ENCODE data around the gene ABHD12B. TPM values are rescaled to one million over a fixed set of nuclear protein-coding genes. Genes with fewer than 3 reads are reported as not detected.
A peak's percentile ranks its signal among the peaks of the same experiment; 100 is the strongest.

ABHD12B gene
- total RNA-seq, 1 experiment from 2014 or later, result 51.0 TPM

DNA sequence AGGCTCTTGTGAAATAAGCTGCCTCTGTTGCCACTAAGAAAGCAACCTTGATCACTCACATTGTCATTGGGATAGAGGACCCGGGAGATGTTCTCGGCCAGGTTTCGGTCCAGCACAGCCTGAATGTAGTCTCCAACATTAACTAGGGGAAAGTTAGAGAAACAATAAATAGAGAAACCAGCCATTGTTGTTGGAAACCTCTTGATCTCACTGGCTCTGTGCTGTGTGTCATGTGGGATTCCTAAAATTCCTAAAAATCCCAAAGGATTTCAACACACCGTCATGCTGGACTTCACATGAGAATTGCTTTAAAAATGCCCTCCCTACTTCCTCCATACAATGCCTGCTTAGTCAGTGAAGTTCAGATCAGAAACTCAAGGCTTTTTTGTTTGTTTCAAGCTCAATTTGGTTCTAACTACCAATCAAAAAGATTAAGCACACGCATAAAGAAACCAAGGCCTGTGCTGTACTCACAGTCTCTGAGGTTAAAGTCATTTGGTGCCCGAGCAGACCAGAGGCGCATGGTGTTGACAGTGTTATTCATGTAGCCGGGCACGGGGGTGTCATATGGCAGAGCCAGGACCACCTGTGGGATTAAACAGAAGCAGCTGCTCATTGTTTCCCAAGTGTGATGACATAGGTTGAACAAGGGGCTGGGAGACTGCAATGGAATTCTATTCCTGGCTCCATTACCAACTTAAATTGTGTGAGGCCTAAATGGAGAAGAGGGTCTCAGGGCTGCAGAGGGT is 48.8 kb downstream of the ABHD12B start:
- DNase-seq, result no peak
- H3K36me3 Mint-ChIP-seq (ENCODE audit: insufficient read depth in 1 of 3, low read depth in 3 of 3), result peaks cover 7 to 43% (median 13%) of the 10 kb centered on the region in 3 experiments; a peak in 5 of 7 replicates
- no peak overlapping the region for H3K4me2 ChIP-seq (ENCODE audit: insufficient read depth, insufficient read length, low read length)

More for the DNA sequence above, 48.8 kb downstream of the ABHD12B start:
- H3K4me3 Mint-ChIP-seq, result no peak overlapping the region
- TF ChIP-seq, protein P1, sequence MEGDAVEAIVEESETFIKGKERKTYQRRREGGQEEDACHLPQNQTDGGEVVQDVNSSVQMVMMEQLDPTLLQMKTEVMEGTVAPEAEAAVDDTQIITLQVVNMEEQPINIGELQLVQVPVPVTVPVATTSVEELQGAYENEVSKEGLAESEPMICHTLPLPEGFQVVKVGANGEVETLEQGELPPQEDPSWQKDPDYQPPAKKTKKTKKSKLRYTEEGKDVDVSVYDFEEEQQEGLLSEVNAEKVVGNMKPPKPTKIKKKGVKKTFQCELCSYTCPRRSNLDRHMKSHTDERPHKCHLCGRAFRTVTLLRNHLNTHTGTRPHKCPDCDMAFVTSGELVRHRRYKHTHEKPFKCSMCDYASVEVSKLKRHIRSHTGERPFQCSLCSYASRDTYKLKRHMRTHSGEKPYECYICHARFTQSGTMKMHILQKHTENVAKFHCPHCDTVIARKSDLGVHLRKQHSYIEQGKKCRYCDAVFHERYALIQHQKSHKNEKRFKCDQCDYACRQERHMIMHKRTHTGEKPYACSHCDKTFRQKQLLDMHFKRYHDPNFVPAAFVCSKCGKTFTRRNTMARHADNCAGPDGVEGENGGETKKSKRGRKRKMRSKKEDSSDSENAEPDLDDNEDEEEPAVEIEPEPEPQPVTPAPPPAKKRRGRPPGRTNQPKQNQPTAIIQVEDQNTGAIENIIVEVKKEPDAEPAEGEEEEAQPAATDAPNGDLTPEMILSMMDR (conservative IDR thresholded peaks at IDR 0.05), result no peak
- no peak overlapping the region for H3K4ac ChIP-seq (ENCODE audit: low read depth, low read length)
- H2BK20ac ChIP-seq (ENCODE audit: low read depth, low read length, poor library complexity, severe bottlenecking), result no peak overlapping the region
- no peak overlapping the region for H2BK12ac ChIP-seq (ENCODE audit: insufficient read length, low read depth, low read length)
- H4K5ac ChIP-seq (ENCODE audit: insufficient read length, low read depth, low read length), result no peak overlapping the region
- WGBS (ENCODE audit: extremely low coverage, insufficient read length, low lambda C conversion rate), result no CpG with 5 or more reads among the region's 9 CpGs
- H3K4me1 Mint-ChIP-seq, result peaks cover 12 to 13% of the 10 kb centered on the region in 2 experiments
- no peak overlapping the region for H3K9ac ChIP-seq (ENCODE audit: extremely low read depth, insufficient read length, low read length)
- H4K91ac ChIP-seq (ENCODE audit: insufficient read length, low read depth, low read length), result no peak overlapping the region
- H3K27me3 Mint-ChIP-seq (ENCODE audit: low read depth), result no peaks in the 10 kb centered on the region
- H4K8ac ChIP-seq (replicated peaks; ENCODE audit: insufficient read length, low read depth, low read length), result no peak overlapping the region
- H2AFZ ChIP-seq (ENCODE audit: low read length), result no peak overlapping the region
- no peaks in the 10 kb centered on the region for H3K4me1 ChIP-seq (ENCODE audit: insufficient read depth, low read length)
- no peaks in the 10 kb centered on the region for H3K27me3 ChIP-seq (ENCODE audit: insufficient read depth, low read length)
- no peak overlapping the region for H3K56ac ChIP-seq (ENCODE audit: insufficient read length, low read depth, low read length)
- H3K79me2 ChIP-seq (ENCODE audit: insufficient read depth, low read length), result no peaks in the 10 kb centered on the region
- H3K27ac ChIP-seq (ENCODE audit: insufficient read length, low read depth, low read length), result no peak overlapping the region
- H3K9me3 Mint-ChIP-seq, result no peaks in the 10 kb centered on the region
- H3K79me1 ChIP-seq (ENCODE audit: insufficient read depth, low read depth, low read length, poor library complexity, severe bottlenecking), result no peaks in the 10 kb centered on the region
- H2AK5ac ChIP-seq (ENCODE audit: insufficient read length, low read length), result no peak overlapping the region
- no peaks in the 10 kb centered on the region for H3K9me3 ChIP-seq (ENCODE audit: control insufficient read depth, low read depth, low read length)
- H2BK15ac ChIP-seq (ENCODE audit: low read depth, low read length), result no peak overlapping the region
- H3K23ac ChIP-seq (ENCODE audit: insufficient read length, low read depth, low read length), result no peak overlapping the region
- H3K14ac ChIP-seq (ENCODE audit: insufficient read depth, low read length), result no peak overlapping the region
- no peak overlapping the region for H2BK120ac ChIP-seq (ENCODE audit: low read depth, low read length, poor library complexity, severe bottlenecking)
- no peaks in the 10 kb centered on the region for H3K23me2 ChIP-seq (ENCODE audit: insufficient read length, low read depth, low read length, poor library complexity, severe bottlenecking)
- H4K20me1 ChIP-seq (ENCODE audit: control insufficient read depth, insufficient read depth, insufficient read length), result no peaks in the 10 kb centered on the region
- H2BK5ac ChIP-seq (ENCODE audit: insufficient read length, low read length), result no peak overlapping the region
- H3T11ph ChIP-seq (ENCODE audit: low read length), result no peak overlapping the region
- H3K18ac ChIP-seq (ENCODE audit: insufficient read length, low read depth, low read length), result no peak overlapping the region
- H3K27ac Mint-ChIP-seq, result peak overlapping the region; percentile 9 to 91 (median 13); a peak in 3 of 7 replicates

Data from H9 (cell line).